ENCODE data around the gene USP47. TPM values are rescaled to one million over a fixed set of nuclear protein-coding genes. Genes with fewer than 3 reads are reported as not detected.

USP47 gene
- total RNA-seq, 1 experiment from 2014 or later: 24.2 TPM

GRCh38 chr11:11946180-11946579 is 104.4 kb downstream of the USP47 start:
- H4K20me1 ChIP-seq (ENCODE audit: insufficient read depth): no peaks in the 10 kb centered on the region
- H3K36me3 ChIP-seq (ENCODE audit: low read depth): no peaks in the 10 kb centered on the region
- BruUV-seq (replicated peaks): no TSS peak
- ChIA-PET POLR2A (ENCODE audit: unreplicated experiment) (no interaction called here), CTCF (interaction anchor here (0.5 kb wide), 1 partner anchor 341 kb away, joined by 4 read pairs; no protein-coding TSS in a partner anchor)
- H3K27me3 ChIP-seq (ENCODE audit: insufficient read depth, low read depth): no peaks in the 10 kb centered on the region
- no peaks in the 10 kb centered on the region for H3F3A ChIP-seq (ENCODE audit: insufficient read depth, low read depth)
- intact Hi-C loops (cut with micrococcal nuclease; ENCODE audit: unreplicated experiment): no loop called here
- no peaks in the 10 kb centered on the region for H3K79me2 ChIP-seq (ENCODE audit: low read depth)
- H3K9me2 ChIP-seq (ENCODE audit: insufficient read depth): no peaks in the 10 kb centered on the region
- H3K9me3 ChIP-seq (ENCODE audit: insufficient read depth, low read depth): no peaks in the 10 kb centered on the region
- H3K4me1 ChIP-seq (replicated peaks; ENCODE audit: insufficient read depth): no peaks in the 10 kb centered on the region
- TF ChIP-seq CTCF (conservative IDR thresholded peaks at IDR 0.05) (no peak), EZH2 (IDR thresholded peaks at IDR 0.05; ENCODE audit: low read depth) (no peak)
- H3K27ac ChIP-seq: no peak overlapping the region
- no peak overlapping the region for H3K4me2 ChIP-seq
- no peak overlapping the region for H3K4me3 ChIP-seq
- H2AFZ ChIP-seq: no peak overlapping the region
- DNase-seq: no peak

- no peak overlapping the region for H3K4me3 ChIP-seq
- intact Hi-C loops (cut with micrococcal nuclease; ENCODE audit: unreplicated experiment): no loop called here
These were observed 105.1 kb downstream of the USP47 start for GRCh38 chr11:11946878-11947277.

GRCh38 chr11:11947825-11948224 is 106.1 kb downstream of the USP47 start:
- ChIA-PET POLR2A (ENCODE audit: unreplicated experiment) (interaction anchor here (0.7 kb wide), 1 partner anchor 34 kb away, joined by 10 read pairs; no protein-coding TSS in a partner anchor), CTCF (no interaction called here)
- H2AFZ ChIP-seq: no peak overlapping the region
- no peaks in the 10 kb centered on the region for H4K20me1 ChIP-seq (ENCODE audit: insufficient read depth)
- no peaks in the 10 kb centered on the region for H3K36me3 ChIP-seq (ENCODE audit: low read depth)
- H3K9me2 ChIP-seq (ENCODE audit: insufficient read depth): no peaks in the 10 kb centered on the region
- intact Hi-C loops (cut with micrococcal nuclease; ENCODE audit: unreplicated experiment): no loop called here
- H3K4me1 ChIP-seq (replicated peaks; ENCODE audit: insufficient read depth): no peaks in the 10 kb centered on the region
- TF ChIP-seq EZH2 (IDR thresholded peaks at IDR 0.05; ENCODE audit: low read depth) (no peak), CTCF (conservative IDR thresholded peaks at IDR 0.05) (no peak)
- H3K4me2 ChIP-seq: no peak overlapping the region
- H3K27ac ChIP-seq: no peak overlapping the region
- H3K9me3 ChIP-seq (ENCODE audit: insufficient read depth, low read depth): no peaks in the 10 kb centered on the region
- H3K4me3 ChIP-seq: no peak overlapping the region
- no peaks in the 10 kb centered on the region for H3K79me2 ChIP-seq (ENCODE audit: low read depth)
- H3K27me3 ChIP-seq (ENCODE audit: insufficient read depth, low read depth): no peaks in the 10 kb centered on the region
- DNase-seq: no peak
- no peaks in the 10 kb centered on the region for H3F3A ChIP-seq (ENCODE audit: insufficient read depth, low read depth)
- no TSS peak for BruUV-seq (replicated peaks)

More at GRCh38 chr11:11946878-11947277, 105.1 kb downstream of the USP47 start:
- Histone ChIP-seq H3F3A (ENCODE audit: insufficient read depth, low read depth) (no peaks in the 10 kb centered on the region), H3K79me2 (ENCODE audit: low read depth) (no peaks in the 10 kb centered on the region), H3K4me2 (no peak overlapping the region), H3K4me1 (replicated peaks; ENCODE audit: insufficient read depth) (no peaks in the 10 kb centered on the region), H3K9me3 (ENCODE audit: insufficient read depth, low read depth) (no peaks in the 10 kb centered on the region), H4K20me1 (ENCODE audit: insufficient read depth) (no peaks in the 10 kb centered on the region), H2AFZ (no peak overlapping the region), H3K9me2 (ENCODE audit: insufficient read depth) (no peaks in the 10 kb centered on the region), H3K27ac (no peak overlapping the region), H3K36me3 (ENCODE audit: low read depth) (no peaks in the 10 kb centered on the region), H3K27me3 (ENCODE audit: insufficient read depth, low read depth) (no peaks in the 10 kb centered on the region)
- ChIA-PET CTCF (no interaction called here), POLR2A (ENCODE audit: unreplicated experiment) (no interaction called here)
- DNase-seq: no peak
- no TSS peak for BruUV-seq (replicated peaks)
- TF ChIP-seq CTCF (conservative IDR thresholded peaks at IDR 0.05) (no peak), EZH2 (IDR thresholded peaks at IDR 0.05; ENCODE audit: low read depth) (no peak)

All from PC-9 (cell line).